ENCODE results near the gene NSD1. TPM values are rescaled to one million over a fixed set of nuclear protein-coding genes. Genes with fewer than 3 reads are reported as not detected.

Gene NSD1
- total and polyA plus RNA-seq, 2 of the 4 experiments (the other 2 are of a cell fraction) = 7.7 to 31.0 TPM

DNA sequence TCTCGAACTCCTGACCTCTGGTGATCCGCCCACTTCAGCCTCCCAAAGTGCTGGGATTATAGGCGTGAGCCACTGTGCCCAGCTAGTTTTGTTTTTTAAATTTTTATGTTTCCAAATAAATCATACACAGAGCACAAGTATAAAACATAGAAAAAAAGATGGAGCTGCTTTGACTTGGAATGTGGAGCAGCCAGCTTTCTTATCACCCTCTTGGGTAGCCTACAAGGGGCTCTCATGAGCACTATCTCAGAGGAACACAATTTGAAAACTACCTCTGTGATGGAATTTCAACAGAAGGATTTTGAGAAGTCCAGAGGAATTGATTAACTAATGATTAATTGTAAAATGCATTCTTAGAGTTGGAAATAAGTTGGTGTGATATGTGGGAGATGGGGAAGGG lies 45.9 kb downstream of the NSD1 start:
- no peak overlapping the region for H3K56ac ChIP-seq (ENCODE audit: extremely low read depth, insufficient read depth, low read length)
- no peak for TF ChIP-seq MAZ (IDR thresholded peaks at IDR 0.05; ENCODE audit: borderline replicate concordance, low read depth, low read length)
- TF ChIP-seq, protein P1, sequence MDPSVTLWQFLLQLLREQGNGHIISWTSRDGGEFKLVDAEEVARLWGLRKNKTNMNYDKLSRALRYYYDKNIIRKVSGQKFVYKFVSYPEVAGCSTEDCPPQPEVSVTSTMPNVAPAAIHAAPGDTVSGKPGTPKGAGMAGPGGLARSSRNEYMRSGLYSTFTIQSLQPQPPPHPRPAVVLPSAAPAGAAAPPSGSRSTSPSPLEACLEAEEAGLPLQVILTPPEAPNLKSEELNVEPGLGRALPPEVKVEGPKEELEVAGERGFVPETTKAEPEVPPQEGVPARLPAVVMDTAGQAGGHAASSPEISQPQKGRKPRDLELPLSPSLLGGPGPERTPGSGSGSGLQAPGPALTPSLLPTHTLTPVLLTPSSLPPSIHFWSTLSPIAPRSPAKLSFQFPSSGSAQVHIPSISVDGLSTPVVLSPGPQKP (IDR thresholded peaks at IDR 0.05; ENCODE audit: borderline replicate concordance, low read depth, low read length) = no peak
- no peak for TF ChIP-seq MAFK (IDR thresholded peaks at IDR 0.05; ENCODE audit: low read depth, low read length)
- TF ChIP-seq BHLHE40 (IDR thresholded peaks at IDR 0.05; ENCODE audit: low read depth, low read length) = no peak
- TF ChIP-seq CHD1 (IDR thresholded peaks at IDR 0.05; ENCODE audit: low read depth, low read length) = no peak
- TF ChIP-seq RFX5 (IDR thresholded peaks at IDR 0.05; ENCODE audit: low read depth, low read length) = no peak
- no peak for TF ChIP-seq RAD21 (IDR thresholded peaks at IDR 0.05; ENCODE audit: low read length)
- no peak for TF ChIP-seq NFE2L2 (IDR thresholded peaks at IDR 0.05; ENCODE audit: low read depth, low read length)
- no peak for TF ChIP-seq RCOR1 (IDR thresholded peaks at IDR 0.05; ENCODE audit: insufficient replicate concordance, low read length)
- no peaks in the 10 kb centered on the region for H3K9me1 ChIP-seq (ENCODE audit: insufficient read depth, low read length)
- no peak overlapping the region for H2BK20ac ChIP-seq (ENCODE audit: low read depth, low read length)
- intact Hi-C loops (cut with micrococcal nuclease) = no loop called here
- H4K20me1 ChIP-seq (ENCODE audit: insufficient read depth, low read length) = peaks cover 4% of the 10 kb centered on the region; the same call in 1 of the 2 replicates
- peaks cover 26 to 59% of the 10 kb centered on the region in 2 experiments for H3K79me1 ChIP-seq (ENCODE audit: low read depth in 1 of 2, low read length in 2 of 2)
- H2BK5ac ChIP-seq (ENCODE audit: low read depth, low read length, poor library complexity, severe bottlenecking) = no peak overlapping the region
- H2AFZ ChIP-seq (replicated peaks; ENCODE audit: low read length, poor library complexity) = no peak overlapping the region
- no peak overlapping the region for H3K14ac ChIP-seq (replicated peaks; ENCODE audit: low read depth, low read length)
- ChIA-PET POLR2A (ENCODE audit: unreplicated experiment) (no interaction called here), CTCF (no interaction called here)
- H4K91ac ChIP-seq (ENCODE audit: insufficient read depth, low read depth, low read length) = no peak overlapping the region
- H3K23ac ChIP-seq (ENCODE audit: low read depth, low read length) = no peak overlapping the region
- no peaks in the 10 kb centered on the region for H3K9me3 ChIP-seq (ENCODE audit: control insufficient read depth, insufficient read depth, low read length)
- no TSS peak for BruUV-seq (replicated peaks)
- no peaks in the 10 kb centered on the region for H3K4me1 ChIP-seq (ENCODE audit: control insufficient read depth, insufficient read depth, low read length)
- H4K8ac ChIP-seq (ENCODE audit: low read depth in 2 of 2, low read length in 2 of 2) = no peak overlapping the region
- ATAC-seq (ENCODE audit: low read depth) = no peak
- dilution Hi-C loops (cut with HindIII; ENCODE audit: low sequenced_read_pairs, unreplicated experiment) = no loop called here
- no peak for DNase-seq
- H3K18ac ChIP-seq (ENCODE audit: low read depth, low read length) = no peak overlapping the region
- in situ Hi-C loops (cut with MboI; ENCODE audit: low sequenced_read_pairs) = no loop called here
- H3K9ac ChIP-seq (ENCODE audit: low read depth, low read length) = no peak overlapping the region
- H3K4me2 ChIP-seq (ENCODE audit: low read depth, low read length) = no peak overlapping the region
- H3K27me3 ChIP-seq (ENCODE audit: control insufficient read depth, insufficient read depth, low read length) = no peaks in the 10 kb centered on the region
- no peak overlapping the region for H4K5ac ChIP-seq (ENCODE audit: low read depth, low read length)
- H3K36me3 ChIP-seq (ENCODE audit: control insufficient read depth, insufficient read depth, low read length) = peaks cover 12% of the 10 kb centered on the region
- no peak overlapping the region for H2BK120ac ChIP-seq (ENCODE audit: low read depth, low read length)
- no peak overlapping the region for H3K4me3 ChIP-seq (ENCODE audit: insufficient read depth, low read depth, low read length)
- no peak overlapping the region for H3K27ac ChIP-seq (ENCODE audit: insufficient read depth, low read length)
- no peak overlapping the region for H3K4ac ChIP-seq (ENCODE audit: low read depth, low read length)
- H2BK15ac ChIP-seq (ENCODE audit: low read depth, low read length) = no peak overlapping the region
- no peak overlapping the region for H2AK9ac ChIP-seq (replicated peaks; ENCODE audit: low read depth, low read length, poor library complexity)
- 100% methylated on average over 1 of the region's 3 CpGs; no CpG with 5 or more reads in 1 of the 2 experiments for WGBS, 2 experiments (ENCODE audit: extremely low coverage in 2 of 2, insufficient read length in 1 of 2)
- no peak overlapping the region for H2AK5ac ChIP-seq (ENCODE audit: low read depth, low read length)

Measured in IMR-90 (cell line).